Epithelial cell of esophagus (primary cell): ENCODE measurements around the gene SP3.
A peak's percentile ranks its signal among the peaks of the same experiment; 100 is the strongest.

Experiments used
- DNase-seq: peaks from one replicate; pipeline ENCODE4 v3.0.0; 2010; ENCODE audit warnings: low read depth
- H3K4me3 ChIP-seq: 2 replicates; pipeline ENCODE4 v1.5.1; 2011; ENCODE audit warnings: mild to moderate bottlenecking, low read length, control low read depth
- CTCF ChIP-seq: IDR thresholded peaks from 2 replicates; pipeline ENCODE4 v1.5.1; 2011; ENCODE audit warnings: low read depth, mild to moderate bottlenecking, low read length, control low read depth, inconsistent platforms; ENCODE audit not compliant: insufficient read depth; ENCODE audit errors: missing control alignments

Gene SP3

GRCh38 chr2:173969886-173970285 is 4.7 kb upstream of the SP3 start:
- DNase-seq, result no peak
- no peak for TF ChIP-seq CTCF
- no peak overlapping the region for H3K4me3 ChIP-seq

- no peak overlapping the region for H3K4me3 ChIP-seq
- TF ChIP-seq CTCF, result no peak
- DNase-seq, result no peak
Measured at GRCh38 chr2:173968551-173968950, 3.4 kb upstream of the SP3 start.

- DNase-seq, result no peak
- no peak for TF ChIP-seq CTCF
Measured at GRCh38 chr2:173966274-173967098, 1.3 kb upstream of the SP3 start.

GRCh38 chr2:173964565-173965371 is 405 bp downstream of the SP3 start:
- peak overlapping the region; percentile 86 for H3K4me3 ChIP-seq
- no peak for TF ChIP-seq CTCF
- DNase-seq, result peak; percentile 83

More at GRCh38 chr2:173966274-173967098, 1.3 kb upstream of the SP3 start:
- H3K4me3 ChIP-seq, result peak overlapping the region; percentile 86

GRCh38 chr2:173963817-173964564 is 1.2 kb downstream of the SP3 start:
- TF ChIP-seq CTCF, result no peak
- H3K4me3 ChIP-seq, result peak overlapping the region; percentile 86
- DNase-seq, result peak; percentile 91

GRCh38 chr2:173963323-173963816 is 1.8 kb downstream of the SP3 start:
- H3K4me3 ChIP-seq, result peak overlapping the region; percentile 83
- TF ChIP-seq CTCF, result peak; percentile 35
- peak; percentile 68 for DNase-seq
